Measurements from ENCODE around the gene CYBB.

The CYBB gene

DNA sequence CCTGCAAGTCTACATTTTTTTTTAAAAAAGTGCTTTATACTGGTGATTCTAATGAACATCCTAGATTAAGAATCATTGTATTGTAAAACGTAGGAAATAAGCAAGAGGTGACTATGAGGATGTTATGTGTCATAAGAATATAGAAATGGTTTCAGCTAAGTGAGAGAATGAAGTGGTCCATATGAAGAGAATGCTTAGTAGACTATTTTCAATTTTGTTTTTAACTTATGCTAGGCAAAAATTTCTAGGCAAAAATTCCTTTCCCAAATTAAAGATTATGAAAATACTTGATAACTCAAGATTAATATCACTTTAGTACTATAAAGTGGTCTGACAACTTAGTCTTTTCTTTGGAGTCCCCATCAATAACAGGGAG is 66.7 kb downstream of the CYBB start:
- ChIA-PET POLR2A (no interaction called here), CTCF (no interaction called here)
- TF ChIP-seq, protein P1, sequence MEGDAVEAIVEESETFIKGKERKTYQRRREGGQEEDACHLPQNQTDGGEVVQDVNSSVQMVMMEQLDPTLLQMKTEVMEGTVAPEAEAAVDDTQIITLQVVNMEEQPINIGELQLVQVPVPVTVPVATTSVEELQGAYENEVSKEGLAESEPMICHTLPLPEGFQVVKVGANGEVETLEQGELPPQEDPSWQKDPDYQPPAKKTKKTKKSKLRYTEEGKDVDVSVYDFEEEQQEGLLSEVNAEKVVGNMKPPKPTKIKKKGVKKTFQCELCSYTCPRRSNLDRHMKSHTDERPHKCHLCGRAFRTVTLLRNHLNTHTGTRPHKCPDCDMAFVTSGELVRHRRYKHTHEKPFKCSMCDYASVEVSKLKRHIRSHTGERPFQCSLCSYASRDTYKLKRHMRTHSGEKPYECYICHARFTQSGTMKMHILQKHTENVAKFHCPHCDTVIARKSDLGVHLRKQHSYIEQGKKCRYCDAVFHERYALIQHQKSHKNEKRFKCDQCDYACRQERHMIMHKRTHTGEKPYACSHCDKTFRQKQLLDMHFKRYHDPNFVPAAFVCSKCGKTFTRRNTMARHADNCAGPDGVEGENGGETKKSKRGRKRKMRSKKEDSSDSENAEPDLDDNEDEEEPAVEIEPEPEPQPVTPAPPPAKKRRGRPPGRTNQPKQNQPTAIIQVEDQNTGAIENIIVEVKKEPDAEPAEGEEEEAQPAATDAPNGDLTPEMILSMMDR (IDR thresholded peaks at IDR 0.05; ENCODE audit: insufficient read depth, low read length, missing control alignments): no peak
- DNase-seq (ENCODE audit: low read depth, low spot score): no peak
- H3K4me3 ChIP-seq (ENCODE audit: low read depth, low read length): peak overlapping the region; percentile 65

DNA sequence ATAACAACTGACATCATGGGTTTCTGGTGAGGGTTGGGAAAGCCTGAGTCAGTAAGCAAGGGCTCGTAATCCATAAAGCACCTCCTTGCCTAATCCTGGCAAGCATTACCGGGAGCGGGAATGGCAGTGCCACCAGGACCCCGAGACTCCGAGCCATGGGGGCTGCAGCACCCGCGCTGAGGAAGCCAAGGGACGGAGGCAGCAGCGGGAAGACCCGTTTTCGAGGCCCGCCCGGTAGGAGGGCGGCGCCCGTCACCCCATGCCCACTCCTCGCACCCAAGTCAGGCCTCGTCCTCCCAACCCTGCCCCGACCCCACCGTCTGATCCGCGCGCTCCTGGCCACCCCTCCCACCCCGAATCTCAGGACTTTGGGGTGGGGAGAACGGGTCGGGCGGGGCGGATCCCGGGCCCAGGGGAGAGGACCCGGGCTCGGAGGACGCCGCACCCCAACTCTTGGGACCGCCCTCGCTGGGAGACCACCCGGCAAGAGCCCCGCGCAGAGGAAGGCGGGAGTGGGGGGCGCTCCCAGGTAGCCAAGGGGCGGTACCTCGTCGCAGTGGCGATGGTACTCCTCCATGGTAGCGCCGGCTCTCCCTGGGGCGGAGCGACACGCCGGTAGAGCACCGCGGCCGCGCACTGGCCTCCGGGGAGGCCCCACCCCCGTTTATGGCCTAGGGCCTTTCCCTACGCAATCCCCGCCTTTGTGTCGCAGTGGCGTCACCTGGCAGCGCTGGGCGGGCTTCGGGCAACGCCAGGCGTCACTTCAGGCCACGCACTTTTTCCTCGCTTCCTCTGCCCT is 67.3 kb downstream of the CYBB start, which contains the start of gene DYNLT3:
Gene DYNLT3 (minus strand): TSS at position 638 of the 799 bp plus-strand sequence. CDS start 61 bp downstream, at position 577.
- H3K4me3 ChIP-seq (ENCODE audit: low read depth, low read length): peak within 1 kb of the TSS; percentile 65
- POLR2A ChIA-PET: no interaction called here
- CTCF ChIA-PET: interaction anchor here (0.8 kb wide), 1 partner anchor 20 kb away, joined by 3 read pairs; no protein-coding TSS in a partner anchor
- DNase-seq (ENCODE audit: low read depth, low spot score): no peak
- TF ChIP-seq, protein P1 (IDR thresholded peaks at IDR 0.05; ENCODE audit: insufficient read depth, low read length, missing control alignments): no peak

DNA sequence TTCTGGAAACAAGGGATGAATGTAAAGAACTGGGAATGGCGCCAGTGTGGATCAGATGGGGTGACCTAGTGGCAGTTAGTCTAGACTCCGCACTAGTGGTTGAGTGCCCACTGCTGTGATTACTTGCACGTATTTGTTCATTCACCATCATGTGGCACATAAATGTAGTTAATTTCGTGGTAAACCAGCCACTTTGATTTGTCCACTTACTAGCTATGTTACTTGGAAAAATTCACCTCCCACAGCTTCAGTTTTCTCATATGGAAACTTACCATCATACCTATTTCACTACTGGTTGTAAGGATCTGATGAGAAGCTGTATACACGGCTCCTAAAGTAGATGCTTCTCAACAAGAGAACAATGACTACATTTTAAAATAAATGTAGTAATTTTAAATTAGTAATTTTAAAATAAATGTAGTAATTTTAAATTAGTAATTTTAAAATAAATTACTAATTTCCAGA is 67.9 kb downstream of the CYBB start:
- peak overlapping the region; percentile 65 for H3K4me3 ChIP-seq (ENCODE audit: low read depth, low read length)
- DNase-seq (ENCODE audit: low read depth, low spot score): no peak
- CTCF ChIA-PET: interaction anchor here (0.8 kb wide), 1 partner anchor 20 kb away, joined by 3 read pairs; no protein-coding TSS in a partner anchor
- POLR2A ChIA-PET: no interaction called here
- TF ChIP-seq, protein P1 (IDR thresholded peaks at IDR 0.05; ENCODE audit: insufficient read depth, low read length, missing control alignments): no peak

DNA sequence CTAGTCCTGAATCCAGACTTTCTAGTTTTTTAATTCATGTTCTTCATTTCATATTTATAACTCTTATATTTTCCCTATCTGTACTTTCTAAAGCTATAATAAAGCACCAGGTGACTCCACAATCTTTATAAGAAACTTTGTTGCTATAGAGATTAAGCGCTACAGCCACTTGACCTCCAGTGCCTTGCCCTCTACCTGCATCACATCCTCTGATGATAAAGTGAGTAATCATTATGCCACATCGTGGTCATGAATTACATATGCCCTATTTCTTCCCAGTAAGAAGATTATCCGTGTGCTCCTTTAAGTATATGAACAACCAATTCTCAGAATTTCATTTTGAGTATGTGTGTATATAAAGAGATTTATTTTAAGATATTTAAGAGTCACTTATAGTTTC is 74.3 kb downstream of the CYBB start:
- CTCF ChIA-PET: interaction anchor here (0.6 kb wide), 1 partner anchor 28 kb away, joined by 3 read pairs; no protein-coding TSS in a partner anchor
- POLR2A ChIA-PET: no interaction called here
- no peak overlapping the region for H3K4me3 ChIP-seq (ENCODE audit: low read depth, low read length)
- TF ChIP-seq, protein P1 (IDR thresholded peaks at IDR 0.05; ENCODE audit: insufficient read depth, low read length, missing control alignments): no peak
- DNase-seq (ENCODE audit: low read depth, low spot score): no peak

DNA sequence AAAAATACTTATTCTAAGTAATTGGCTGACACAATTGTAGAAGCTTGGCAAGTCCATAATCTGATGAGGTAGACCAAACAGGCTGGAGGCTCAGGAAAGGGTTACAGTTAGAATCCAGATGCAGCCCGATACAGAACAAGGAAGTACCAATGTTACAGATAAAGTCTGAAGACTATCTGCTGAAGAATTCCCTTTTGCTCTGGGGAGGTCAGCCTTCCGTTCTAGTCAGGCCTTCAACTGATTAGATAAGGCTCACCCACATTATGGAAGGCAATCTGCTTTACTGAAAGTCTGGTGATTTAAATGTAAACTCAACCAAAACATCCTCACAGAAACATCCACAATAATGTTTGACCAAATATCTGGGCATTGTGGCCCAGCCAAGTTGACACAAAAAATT is 74.9 kb downstream of the CYBB start:
- no peak for DNase-seq (ENCODE audit: low read depth, low spot score)
- TF ChIP-seq, protein P1 (IDR thresholded peaks at IDR 0.05; ENCODE audit: insufficient read depth, low read length, missing control alignments): no peak
- ChIA-PET CTCF (no interaction called here), POLR2A (no interaction called here)
- no peak overlapping the region for H3K4me3 ChIP-seq (ENCODE audit: low read depth, low read length)

DNA sequence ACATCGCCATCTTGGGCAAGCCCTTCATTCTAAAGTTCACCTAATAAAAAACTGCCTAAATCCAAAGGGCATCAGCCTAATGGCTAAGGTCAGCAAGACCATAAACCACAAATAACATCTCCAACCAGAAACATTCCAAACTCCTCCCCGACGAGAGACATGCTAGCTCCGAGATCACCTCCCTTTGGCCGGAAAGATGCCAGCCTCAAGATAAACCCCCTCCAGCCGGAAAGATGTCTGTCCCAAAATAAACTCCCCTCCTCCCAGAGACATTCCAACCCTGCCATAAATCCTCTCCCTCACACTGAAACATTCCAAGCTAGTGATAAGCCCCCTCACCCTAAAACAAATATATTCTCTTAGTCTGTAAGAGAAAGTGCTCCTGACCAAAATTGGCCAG is 80.9 kb downstream of the CYBB start:
- ChIA-PET POLR2A (no interaction called here), CTCF (interaction anchor here (1.3 kb wide), 1 partner anchor 24 kb away, joined by 3 read pairs; no protein-coding TSS in a partner anchor)
- TF ChIP-seq, protein P1 (IDR thresholded peaks at IDR 0.05; ENCODE audit: insufficient read depth, low read length, missing control alignments): no peak
- no peak overlapping the region for H3K4me3 ChIP-seq (ENCODE audit: low read depth, low read length)
- no peak for DNase-seq (ENCODE audit: low read depth, low spot score)
